Measurements from ENCODE around the gene IRAG1.

IRAG1 gene

GRCh38 chr11:10693509-10694081 lies at the start of gene IRAG1:
TSS of gene IRAG1 (minus strand) at chr11:10693755. CDS start at chr11:10693602, 153 bp downstream.
- DNase-seq (ENCODE audit: insufficient read length, low spot score) (no peak), FAIRE-seq (no peak)

GRCh38 chr11:10742460-10743208 lies 49.1 kb upstream of the IRAG1 start:
- peak; percentile 11 for FAIRE-seq

GRCh38 chr11:10735481-10736475 lies 42.2 kb upstream of the IRAG1 start:
- DNase-seq (ENCODE audit: insufficient read length, low spot score), result peak; percentile 87
- FAIRE-seq, result peak; percentile 90

More at GRCh38 chr11:10742460-10743208, 49.1 kb upstream of the IRAG1 start:
- DNase-seq (ENCODE audit: insufficient read length, low spot score), result no peak

- DNase-seq (ENCODE audit: insufficient read length, low spot score) (no peak), FAIRE-seq (no peak)
These were observed 37.6 kb upstream of the IRAG1 start for GRCh38 chr11:10731064-10731680.

GRCh38 chr11:10730151-10730550 lies 36.6 kb upstream of the IRAG1 start:
- DNase-seq (ENCODE audit: insufficient read length, low spot score), result no peak
- FAIRE-seq, result no peak

GRCh38 chr11:10728789-10729472 lies 35.4 kb upstream of the IRAG1 start:
- DNase-seq (ENCODE audit: insufficient read length, low spot score) (no peak), FAIRE-seq (no peak)

- DNase-seq (ENCODE audit: insufficient read length, low spot score), result no peak
- FAIRE-seq, result no peak
These were observed 34.6 kb upstream of the IRAG1 start for GRCh38 chr11:10728154-10728553.

- DNase-seq (ENCODE audit: insufficient read length, low spot score), result no peak
- FAIRE-seq, result no peak
These were observed 33.7 kb upstream of the IRAG1 start for GRCh38 chr11:10727146-10727851.

GRCh38 chr11:10725907-10726253 lies 32.3 kb upstream of the IRAG1 start:
- DNase-seq (ENCODE audit: insufficient read length, low spot score) (no peak), FAIRE-seq (no peak)

- DNase-seq (ENCODE audit: insufficient read length, low spot score), result no peak
These were observed 31.8 kb upstream of the IRAG1 start for GRCh38 chr11:10725114-10725906.

GRCh38 chr11:10722307-10722706 lies 28.8 kb upstream of the IRAG1 start:
- DNase-seq (ENCODE audit: insufficient read length, low spot score), result no peak
- no peak for FAIRE-seq

More at GRCh38 chr11:10725114-10725906, 31.8 kb upstream of the IRAG1 start:
- FAIRE-seq, result no peak

GRCh38 chr11:10720881-10721376 lies 27.4 kb upstream of the IRAG1 start:
- FAIRE-seq, result no peak

GRCh38 chr11:10719616-10720015 lies 26.1 kb upstream of the IRAG1 start:
- FAIRE-seq, result no peak
- DNase-seq (ENCODE audit: insufficient read length, low spot score), result no peak

More at GRCh38 chr11:10720881-10721376, 27.4 kb upstream of the IRAG1 start:
- DNase-seq (ENCODE audit: insufficient read length, low spot score), result no peak

GRCh38 chr11:10716543-10717259 lies 23.1 kb upstream of the IRAG1 start:
- FAIRE-seq (no peak), DNase-seq (ENCODE audit: insufficient read length, low spot score) (no peak)

- FAIRE-seq (no peak), DNase-seq (ENCODE audit: insufficient read length, low spot score) (no peak)
These were observed 22.6 kb upstream of the IRAG1 start for GRCh38 chr11:10716122-10716521.

GRCh38 chr11:10715571-10715970 lies 22.0 kb upstream of the IRAG1 start:
- DNase-seq (ENCODE audit: insufficient read length, low spot score) (no peak), FAIRE-seq (no peak)

GRCh38 chr11:10709299-10710086 lies 15.9 kb upstream of the IRAG1 start:
- no peak for FAIRE-seq
- DNase-seq (ENCODE audit: insufficient read length, low spot score), result no peak

Measured in GM19239 (cell line).